Activated CD8-positive, alpha-beta T cell treated with anti-CD3 and anti-CD28 coated beads for 36 hours (primary cell): ENCODE results near the gene CCDC141. TPM values are rescaled to one million over a fixed set of nuclear protein-coding genes. Genes with fewer than 3 reads are reported as not detected.

Source experiments
- ATAC-seq: fragments of 200-7000 bp; cut with Tn5 transposase; one replicate; pipeline ENCODE4 v1.10.0; 2021; ENCODE audit warnings: mild to moderate bottlenecking, moderate library complexity
- CTCF ChIA-PET: fragments of 350-600 bp; sonication (Branson Sonifier 250); formaldehyde crosslinking; loops from one replicate; lab custom pipeline; 2021; ENCODE audit warnings: antibody characterized with exemption; lab: Charles Lee
- POLR2A ChIA-PET: fragments of 350-600 bp; sonication (Branson Sonifier 250); formaldehyde crosslinking; loops from one replicate; lab custom pipeline; 2021; ENCODE audit warnings: antibody characterized with exemption; lab: Charles Lee
- DNase-seq: peaks from one replicate; pipeline ENCODE4 v3.0.0-alpha.2; 2020
- H3K27ac Mint-ChIP-seq: one replicate; pipeline ENCODE4 v1.8.0; 2021; ENCODE audit warnings: mild to moderate bottlenecking, mixed read lengths
- H3K27me3 Mint-ChIP-seq: one replicate; pipeline ENCODE4 v1.8.0; 2021; ENCODE audit warnings: mixed read lengths
- H3K36me3 Mint-ChIP-seq: one replicate; pipeline ENCODE4 v1.8.0; 2021; ENCODE audit warnings: low read depth, mixed read lengths
- H3K4me1 Mint-ChIP-seq: one replicate; pipeline ENCODE4 v1.8.0; 2021; ENCODE audit warnings: low read depth, mixed read lengths
- H3K4me3 Mint-ChIP-seq: one replicate; pipeline ENCODE4 v1.8.0; 2021; ENCODE audit warnings: mild to moderate bottlenecking, moderate library complexity, mixed read lengths
- H3K9me3 Mint-ChIP-seq: one replicate; pipeline ENCODE4 v1.8.0; 2021; ENCODE audit warnings: mixed read lengths
- intact Hi-C: fragments of 100-400 bp; cut with micrococcal nuclease; formaldehyde crosslinking; loops from one replicate; pipeline ENCODE4 v1.10.0; 2022
- total RNA-seq, 2 experiments: library from RNA; stranded (reverse); gene quantifications; one replicate each; pipeline ENCODE4 v1.2.3, GENCODE V29; 2021
- TF ChIP-seq, protein P1 (sequence below): fragments of 200-600 bp; IDR thresholded peaks from one replicate; pipeline ENCODE4 v1.8.0; 2022; ENCODE audit warnings: antibody characterized with exemption, mild to moderate bottlenecking

The CCDC141 gene
- total RNA-seq, 2 experiments from 2014 or later, result 6.5 to 7.8 TPM

DNA sequence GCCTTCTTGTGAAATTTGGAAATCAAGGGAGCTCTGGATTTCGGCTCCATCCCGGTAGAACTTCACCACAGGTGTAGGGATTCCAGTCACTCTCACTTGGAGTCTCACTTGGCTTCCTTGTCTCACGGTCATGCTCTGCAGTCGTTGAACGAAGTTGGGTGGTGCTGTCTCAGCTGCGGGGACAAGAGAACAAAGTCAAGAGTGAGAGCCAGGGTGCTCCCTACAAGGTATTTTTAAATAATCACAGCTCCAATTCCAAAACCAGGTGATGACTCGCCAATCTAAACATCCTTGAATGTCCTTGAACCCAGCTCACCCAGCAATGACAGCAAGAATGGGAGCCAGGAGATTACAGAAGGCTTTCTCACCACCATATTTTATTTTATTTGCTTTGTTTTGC lies 249.4 kb downstream of the CCDC141 start:
- H3K36me3 Mint-ChIP-seq, result peaks cover 2% of the 10 kb centered on the region

DNA sequence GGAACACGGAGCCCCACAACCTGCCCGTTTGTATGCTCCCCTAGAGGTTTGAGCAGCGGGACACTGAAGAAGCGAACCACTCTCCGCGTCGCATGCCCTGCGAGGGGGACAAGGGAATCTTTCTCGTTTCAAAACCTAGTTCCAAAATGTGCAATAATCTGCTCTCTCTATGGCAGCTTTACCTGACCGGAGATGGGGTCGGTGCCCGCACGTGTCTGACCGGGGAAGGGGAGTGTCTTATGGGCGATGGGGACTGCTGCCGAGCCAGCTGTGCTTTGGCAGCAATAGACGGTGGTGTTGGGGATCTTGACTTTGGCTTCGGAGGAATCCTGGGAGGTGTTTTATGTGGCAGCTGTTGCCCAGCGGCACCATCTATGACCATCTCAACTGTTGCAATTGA lies 250.6 kb downstream of the CCDC141 start:
- Mint-ChIP-seq H3K27me3 (no peaks in the 10 kb centered on the region), H3K4me3 (no peak overlapping the region), H3K4me1 (no peaks in the 10 kb centered on the region), H3K9me3 (no peaks in the 10 kb centered on the region), H3K27ac (no peak overlapping the region), H3K36me3 (peaks cover 2% of the 10 kb centered on the region)
- intact Hi-C loops, result no loop called here
- ChIA-PET POLR2A (no interaction called here), CTCF (no interaction called here)
- TF ChIP-seq, protein P1, sequence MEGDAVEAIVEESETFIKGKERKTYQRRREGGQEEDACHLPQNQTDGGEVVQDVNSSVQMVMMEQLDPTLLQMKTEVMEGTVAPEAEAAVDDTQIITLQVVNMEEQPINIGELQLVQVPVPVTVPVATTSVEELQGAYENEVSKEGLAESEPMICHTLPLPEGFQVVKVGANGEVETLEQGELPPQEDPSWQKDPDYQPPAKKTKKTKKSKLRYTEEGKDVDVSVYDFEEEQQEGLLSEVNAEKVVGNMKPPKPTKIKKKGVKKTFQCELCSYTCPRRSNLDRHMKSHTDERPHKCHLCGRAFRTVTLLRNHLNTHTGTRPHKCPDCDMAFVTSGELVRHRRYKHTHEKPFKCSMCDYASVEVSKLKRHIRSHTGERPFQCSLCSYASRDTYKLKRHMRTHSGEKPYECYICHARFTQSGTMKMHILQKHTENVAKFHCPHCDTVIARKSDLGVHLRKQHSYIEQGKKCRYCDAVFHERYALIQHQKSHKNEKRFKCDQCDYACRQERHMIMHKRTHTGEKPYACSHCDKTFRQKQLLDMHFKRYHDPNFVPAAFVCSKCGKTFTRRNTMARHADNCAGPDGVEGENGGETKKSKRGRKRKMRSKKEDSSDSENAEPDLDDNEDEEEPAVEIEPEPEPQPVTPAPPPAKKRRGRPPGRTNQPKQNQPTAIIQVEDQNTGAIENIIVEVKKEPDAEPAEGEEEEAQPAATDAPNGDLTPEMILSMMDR, result no peak
- ATAC-seq, result no peak
- no peak for DNase-seq

More for the DNA sequence above, 249.4 kb downstream of the CCDC141 start:
- Mint-ChIP-seq H3K4me3 (no peak overlapping the region), H3K9me3 (no peaks in the 10 kb centered on the region), H3K27me3 (no peaks in the 10 kb centered on the region), H3K4me1 (no peaks in the 10 kb centered on the region), H3K27ac (no peak overlapping the region)
- TF ChIP-seq, protein P1, result no peak
- CTCF ChIA-PET, result interaction anchor here (1.0 to 2.1 kb wide), 4 partner anchors 14 to 219 kb away, joined by 3 to 6 read pairs (median 3); no protein-coding TSS in a partner anchor
- POLR2A ChIA-PET, result no interaction called here
- intact Hi-C loops, result no loop called here
- DNase-seq, result no peak
- ATAC-seq, result no peak

DNA sequence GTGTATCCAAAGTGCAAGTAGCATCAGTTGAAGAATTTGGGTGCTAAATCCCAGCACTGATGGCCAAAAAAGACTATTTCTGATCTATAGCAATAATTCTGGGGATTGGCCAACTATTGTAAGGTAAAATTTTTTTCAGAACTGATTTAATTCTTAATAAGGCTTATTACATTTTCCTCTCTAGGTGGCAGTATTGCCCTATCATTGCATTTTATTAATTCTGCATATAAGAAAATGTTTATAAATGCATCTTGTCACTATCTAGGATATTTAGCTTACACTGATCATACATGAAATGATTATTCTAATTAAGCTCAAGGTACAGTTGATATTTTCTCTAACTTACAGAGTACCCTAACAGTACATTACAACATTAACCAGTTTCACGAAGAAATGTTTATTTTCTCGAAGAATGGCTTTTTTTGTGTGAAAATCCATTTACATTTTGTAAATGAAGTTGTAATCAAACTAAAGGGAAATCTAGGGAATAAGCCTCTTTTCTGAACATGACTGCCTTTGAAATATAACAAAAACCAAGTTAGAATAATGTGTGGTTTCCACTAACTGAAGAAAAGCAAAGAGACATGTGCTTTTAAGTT lies 253.8 kb downstream of the CCDC141 start:
- Mint-ChIP-seq H3K4me3 (no peak overlapping the region), H3K27me3 (no peaks in the 10 kb centered on the region), H3K36me3 (peaks cover 2% of the 10 kb centered on the region), H3K9me3 (no peaks in the 10 kb centered on the region), H3K27ac (no peak overlapping the region), H3K4me1 (no peaks in the 10 kb centered on the region)
- no peak for ATAC-seq
- DNase-seq, result no peak
- intact Hi-C loops, result no loop called here
- CTCF ChIA-PET, result interaction anchor here (0.6 to 2.7 kb wide), 11 partner anchors 11 to 334 kb away, joined by 3 to 14 read pairs (median 4); no protein-coding TSS in a partner anchor
- POLR2A ChIA-PET, result no interaction called here
- TF ChIP-seq, protein P1, result peak; percentile 68

DNA sequence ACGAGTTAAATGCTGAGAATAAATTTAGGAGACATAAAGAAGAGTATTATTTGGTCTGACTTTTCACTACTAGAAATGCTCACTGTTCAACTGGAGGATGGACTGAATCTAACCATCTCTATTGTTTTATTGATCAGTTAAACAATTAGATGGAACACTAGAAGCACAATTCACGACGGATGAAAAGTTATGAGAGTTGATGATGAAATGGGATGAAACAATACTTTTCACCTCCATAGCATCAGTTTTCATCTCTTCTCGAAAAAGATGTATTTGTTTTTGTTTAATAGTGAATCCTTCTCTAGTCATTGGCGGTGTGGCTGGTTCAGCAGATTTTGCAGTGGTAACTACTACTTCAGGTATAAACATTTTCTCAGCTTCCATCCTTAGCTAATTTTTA lies 262.0 kb downstream of the CCDC141 start:
- no peak for ATAC-seq
- intact Hi-C loops, result no loop called here
- CTCF ChIA-PET, result interaction anchor here (2.0 kb wide), 1 partner anchor 341 kb away, joined by 7 read pairs; no protein-coding TSS in a partner anchor
- H3K4me1 Mint-ChIP-seq, result peaks cover 4% of the 10 kb centered on the region
- H3K27ac Mint-ChIP-seq, result no peak overlapping the region
- no peak overlapping the region for H3K4me3 Mint-ChIP-seq
- TF ChIP-seq, protein P1, result no peak
- DNase-seq, result no peak
- POLR2A ChIA-PET, result no interaction called here
- no peaks in the 10 kb centered on the region for H3K9me3 Mint-ChIP-seq
- H3K36me3 Mint-ChIP-seq, result no peaks in the 10 kb centered on the region
- no peaks in the 10 kb centered on the region for H3K27me3 Mint-ChIP-seq

DNA sequence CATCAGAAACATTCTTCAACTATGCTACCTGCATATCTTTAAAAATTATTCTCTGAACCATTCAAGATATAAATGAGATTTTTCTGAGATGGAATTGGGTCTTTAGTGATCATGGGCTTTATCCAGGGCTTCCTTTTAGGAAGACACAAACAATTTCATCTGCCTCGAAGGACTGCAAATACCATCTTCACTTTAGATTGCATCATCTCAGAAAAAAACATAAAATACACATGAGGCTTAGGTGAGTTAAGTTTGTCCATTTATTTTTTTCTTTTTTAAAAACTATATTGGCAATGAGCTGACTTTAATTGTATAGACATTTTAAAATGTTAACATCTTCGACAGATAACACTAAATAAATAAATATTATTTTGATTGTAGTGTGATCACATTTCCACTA lies 262.8 kb downstream of the CCDC141 start:
- POLR2A ChIA-PET, result no interaction called here

More for the DNA sequence above, 262.8 kb downstream of the CCDC141 start:
- CTCF ChIA-PET, result no interaction called here
- peaks cover 4% of the 10 kb centered on the region for H3K4me1 Mint-ChIP-seq
- ATAC-seq, result no peak
- H3K27ac Mint-ChIP-seq, result no peak overlapping the region
- H3K36me3 Mint-ChIP-seq, result no peaks in the 10 kb centered on the region
- no peak overlapping the region for H3K4me3 Mint-ChIP-seq
- intact Hi-C loops, result no loop called here
- no peaks in the 10 kb centered on the region for H3K27me3 Mint-ChIP-seq
- TF ChIP-seq, protein P1, result no peak
- no peak for DNase-seq
- no peaks in the 10 kb centered on the region for H3K9me3 Mint-ChIP-seq
